KMS-11 (cell line): ENCODE data around the gene BRSK2.

Experiments used
- H2AFZ ChIP-seq: fragments of 200-600 bp; sonication (generic); 2 replicates; pipeline ENCODE4 v1.6.1; 2016; ENCODE audit warnings: antibody characterized with exemption, mixed run types, low read depth
- H3K27ac ChIP-seq: fragments of 200-600 bp; sonication (generic); 2 replicates; pipeline ENCODE4 v1.6.1; 2016; ENCODE audit warnings: mild to moderate bottlenecking, mixed run types
- H3K27me3 ChIP-seq: fragments of 200-600 bp; sonication (generic); 2 replicates; pipeline ENCODE4 v1.6.1; 2017; ENCODE audit warnings: mild to moderate bottlenecking, low read depth, mixed run types, moderate library complexity; ENCODE audit not compliant: insufficient read depth
- H3K36me3 ChIP-seq: fragments of 200-600 bp; sonication (generic); 2 replicates; pipeline ENCODE4 v1.6.1; 2017; ENCODE audit warnings: mild to moderate bottlenecking, mixed run types; ENCODE audit not compliant: insufficient read depth
- H3K4me1 ChIP-seq: fragments of 200-600 bp; sonication (generic); 2 replicates; pipeline ENCODE4 v1.6.1; 2016; ENCODE audit warnings: mild to moderate bottlenecking, low read depth, mixed run types; ENCODE audit not compliant: poor library complexity, severe bottlenecking
- H3K4me2 ChIP-seq: fragments of 200-600 bp; sonication (generic); 2 replicates; pipeline ENCODE4 v1.7.0; 2016; ENCODE audit warnings: mild to moderate bottlenecking, mixed run types
- H3K4me3 ChIP-seq: fragments of 200-600 bp; sonication (generic); IDR thresholded peaks from 2 replicates; pipeline ENCODE4 v1.6.1; 2017; ENCODE audit warnings: low read depth, low read length, mixed read lengths; ENCODE audit not compliant: insufficient read depth
- H3K79me2 ChIP-seq: fragments of 200-600 bp; sonication (generic); 2 replicates; pipeline ENCODE4 v1.6.1; 2016; ENCODE audit warnings: low read depth, mixed run types; ENCODE audit not compliant: insufficient read depth
- H3K9ac ChIP-seq: fragments of 200-600 bp; sonication (generic); 2 replicates; pipeline ENCODE4 v1.6.1; 2016; ENCODE audit warnings: mild to moderate bottlenecking, mixed run types
- H4K20me1 ChIP-seq: fragments of 200-600 bp; sonication (generic); 2 replicates; pipeline ENCODE4 v1.6.1; 2016; ENCODE audit warnings: mild to moderate bottlenecking, mixed run types; ENCODE audit not compliant: insufficient read depth
- CTCF ChIP-seq: fragments of 200-600 bp; sonication (generic); conservative IDR thresholded peaks from 2 replicates; pipeline ENCODE4 v1.6.1; 2017; ENCODE audit warnings: low read depth, mild to moderate bottlenecking, antibody characterized with exemption, low read length, moderate library complexity, mixed read lengths

The BRSK2 gene

GRCh38 chr11:1481861-1482441 lies 92.2 kb downstream of the BRSK2 start:
- Histone ChIP-seq H3K27me3 (no peaks in the 10 kb centered on the region), H3K36me3 (no peaks in the 10 kb centered on the region), H3K79me2 (no peaks in the 10 kb centered on the region), H3K4me2 (no peak overlapping the region), H4K20me1 (no peaks in the 10 kb centered on the region), H3K4me3 (no peak overlapping the region), H3K4me1 (no peaks in the 10 kb centered on the region), H2AFZ (no peak overlapping the region), H3K27ac (no peak overlapping the region), H3K9ac (no peak overlapping the region)
- TF ChIP-seq CTCF = no peak

GRCh38 chr11:1482581-1483444 lies 93.1 kb downstream of the BRSK2 start:
- no peak for TF ChIP-seq CTCF
- H3K9ac ChIP-seq = no peak overlapping the region
- H4K20me1 ChIP-seq = no peaks in the 10 kb centered on the region
- H3K36me3 ChIP-seq = no peaks in the 10 kb centered on the region
- no peak overlapping the region for H3K4me2 ChIP-seq
- H3K27me3 ChIP-seq = no peaks in the 10 kb centered on the region
- no peaks in the 10 kb centered on the region for H3K79me2 ChIP-seq
- no peak overlapping the region for H2AFZ ChIP-seq
- H3K4me1 ChIP-seq = no peaks in the 10 kb centered on the region
- H3K27ac ChIP-seq = no peak overlapping the region
- H3K4me3 ChIP-seq = no peak overlapping the region

- Histone ChIP-seq H2AFZ (no peak overlapping the region), H3K27ac (no peak overlapping the region), H4K20me1 (no peaks in the 10 kb centered on the region), H3K9ac (no peak overlapping the region), H3K4me3 (no peak overlapping the region), H3K27me3 (no peaks in the 10 kb centered on the region), H3K36me3 (no peaks in the 10 kb centered on the region), H3K4me1 (no peaks in the 10 kb centered on the region), H3K79me2 (no peaks in the 10 kb centered on the region), H3K4me2 (no peak overlapping the region)
- TF ChIP-seq CTCF = no peak
These were observed 93.8 kb downstream of the BRSK2 start for GRCh38 chr11:1483445-1483961.

- no peak overlapping the region for H3K9ac ChIP-seq
- no peaks in the 10 kb centered on the region for H3K36me3 ChIP-seq
- no peak overlapping the region for H3K4me3 ChIP-seq
- no peak overlapping the region for H3K4me2 ChIP-seq
- no peaks in the 10 kb centered on the region for H3K4me1 ChIP-seq
- H3K79me2 ChIP-seq = no peaks in the 10 kb centered on the region
- H4K20me1 ChIP-seq = no peaks in the 10 kb centered on the region
- H3K27ac ChIP-seq = no peak overlapping the region
- H3K27me3 ChIP-seq = no peaks in the 10 kb centered on the region
- no peak overlapping the region for H2AFZ ChIP-seq
- no peak for TF ChIP-seq CTCF
These were observed 94.4 kb downstream of the BRSK2 start for GRCh38 chr11:1484061-1484671.
